Activated CD4-positive, alpha-beta T cell treated with anti-CD3 and anti-CD28 coated beads, Interleukin-10, Interleukin-2, amounts not matched to agents 100 ng/mL and 50 ng/mL, durations not matched to agents 16 hours and 8 hours (primary cell): ENCODE measurements around the gene MREG.
A peak's percentile ranks its signal among the peaks of the same experiment; 100 is the strongest.

Source experiments
- DNase-seq: peaks from one replicate; pipeline ENCODE4 v3.0.0-alpha.2; 2020

Gene MREG

GRCh38 chr2:216013080-216013909 is at the start of gene MREG:
MREG (minus strand) TSS chr2:216013551; CDS start chr2:216013327, 224 bp downstream.
- DNase-seq: peak; percentile 93

- peak; percentile 21 for DNase-seq
These were observed 46.0 kb upstream of the MREG start for GRCh38 chr2:216059233-216059834.

- DNase-seq: peak; percentile 72
These were observed 44.4 kb upstream of the MREG start for GRCh38 chr2:216057688-216058193.

- DNase-seq: peak; percentile 22
These were observed 43.4 kb upstream of the MREG start for GRCh38 chr2:216056739-216057138.

- no peak for DNase-seq
These were observed 42.3 kb upstream of the MREG start for GRCh38 chr2:216055680-216056079.

- DNase-seq: no peak
These were observed 39.1 kb upstream of the MREG start for GRCh38 chr2:216052420-216052819.

- no peak for DNase-seq
These were observed 38.0 kb upstream of the MREG start for GRCh38 chr2:216051350-216051749.

GRCh38 chr2:216049452-216049851 is 36.1 kb upstream of the MREG start:
- DNase-seq: no peak

GRCh38 chr2:216047397-216047796 is 34.0 kb upstream of the MREG start:
- DNase-seq: no peak

- DNase-seq: peak; percentile 59
These were observed 31.6 kb upstream of the MREG start for GRCh38 chr2:216044883-216045486.

- no peak for DNase-seq
These were observed 30.6 kb upstream of the MREG start for GRCh38 chr2:216043949-216044348.

- no peak for DNase-seq
These were observed 28.1 kb upstream of the MREG start for GRCh38 chr2:216041438-216041837.

GRCh38 chr2:216039918-216040317 is 26.6 kb upstream of the MREG start:
- DNase-seq: no peak

GRCh38 chr2:216034065-216034464 is 20.7 kb upstream of the MREG start:
- DNase-seq: peak; percentile 86

GRCh38 chr2:216033403-216033802 is 20.1 kb upstream of the MREG start:
- no peak for DNase-seq

- DNase-seq: peak; percentile 84
These were observed 18.8 kb upstream of the MREG start for GRCh38 chr2:216031960-216032689.

GRCh38 chr2:216030216-216030615 is 16.9 kb upstream of the MREG start:
- peak; percentile 65 for DNase-seq

GRCh38 chr2:216029416-216030129 is 16.2 kb upstream of the MREG start:
- DNase-seq: peak; percentile 62

GRCh38 chr2:216024779-216025336 is 11.5 kb upstream of the MREG start:
- DNase-seq: no peak

GRCh38 chr2:216023055-216023648 is 9.8 kb upstream of the MREG start:
- peak; percentile 70 for DNase-seq

GRCh38 chr2:216021768-216022565 is 8.6 kb upstream of the MREG start:
- no peak for DNase-seq
